Ovary (tissue), 9 donors: Measurements from ENCODE around the gene IDE. TPM values are rescaled to one million over a fixed set of nuclear protein-coding genes. Genes with fewer than 3 reads are reported as not detected.
"Not testable (repeated sequence)": the region's sequence is repeated elsewhere in the genome, so short reads cannot be mapped to it uniquely, and the experiment has no call there.

Experiments
- DNase-seq, 5 donors: peaks; one replicate each; pipeline ENCODE4 v3.0.0-alpha.2; 2019 to 2020
- H3K27ac ChIP-seq, 2 donors: fragments of 200-600 bp; one replicate each; pipeline versions ENCODE4 v1.5.1 to v1.8.0; 2019 to 2022
- H3K27me3 ChIP-seq: fragments of 200-600 bp; one replicate; pipeline ENCODE4 v1.8.0; 2022
- H3K36me3 ChIP-seq: fragments of 200-600 bp; sonication (generic); one replicate; pipeline ENCODE4 v1.5.1; 2019
- H3K4me1 ChIP-seq: one replicate; pipeline ENCODE4 v1.8.1; 2013; ENCODE audit warnings: mild to moderate bottlenecking, moderate library complexity; ENCODE audit not compliant: insufficient read depth
- H3K4me3 ChIP-seq: fragments of 200-600 bp; sonication (generic); one replicate; pipeline ENCODE4 v1.5.1; 2017
- H3K9me3 ChIP-seq, 2 donors: fragments of 200-600 bp in 1 of 2; sonication (generic) in 1 of 2; one replicate each; pipeline versions ENCODE4 v1.5.1 to v1.8.1; 2013 to 2019; ENCODE audit warnings: mild to moderate bottlenecking in 1 of 2, moderate library complexity in 1 of 2
- CTCF ChIP-seq, 3 donors: fragments of 450-650 bp in 2 of 3; fragments of 200-600 bp in 1 of 3; IDR thresholded peaks; one replicate each; pipeline versions ENCODE4 v1.5.1 to v1.8.0; 2016 to 2022; ENCODE audit warnings: antibody characterized with exemption in 3 of 3, mild to moderate bottlenecking in 1 of 3
- EP300 ChIP-seq: sonication (generic); formaldehyde crosslinking; IDR thresholded peaks from one replicate; pipeline ENCODE4 v1.6.1; 2017; ENCODE audit warnings: antibody characterized with exemption
- POLR2A ChIP-seq: fragments of 450-650 bp; IDR thresholded peaks from one replicate; pipeline ENCODE4 v1.6.1; 2017; ENCODE audit warnings: antibody characterized with exemption, mild to moderate bottlenecking, moderate library complexity
- WGBS, 3 donors: extraction: QIAGEN DNeasy Blood & Tissue Kit in 1 of 3; methylation state at CpG; one replicate each; pipeline versions ENCODE4 v1.1.5 to v1.1.7; 2013 to 2017; 5-methylcytosine and 5-hydroxymethylcytosine counted together
- intact Hi-C, 4 donors: fragments of 100-400 bp; cut with DNase I; formaldehyde crosslinking; loops; one replicate each; pipeline versions ENCODE4 v1.11.0 to v1.15.1; 2022 to 2023
- polyA plus RNA-seq, 2 donors: library from polyadenylated mRNA; stranded (reverse); fragments of 200-250 nt in 1 of 2; fragments of 350-450 nt in 1 of 2; fragmentation: Illumina TruSeq in 1 of 2; extraction: RNeasy Lipid Tissue Mini Kit (QIAGEN cat#74804) in 1 of 2; gene quantifications; one replicate each; pipeline ENCODE4 v1.2.3, GENCODE V29; 2013 to 2014
- total RNA-seq, 7 donors: library from RNA; depleted of rRNA in 2 of 7; stranded (reverse); fragments of >200 nt in 2 of 7; fragmentation: NEBNext Ultra II Directional in 3 of 7; extraction: Animal tissue kit (Norgen Biotek cat#: 25700) in 3 of 7; gene quantifications; one replicate each; pipeline versions ENCODE4 v1.1.0 to v1.2.4, GENCODE V29; 2016 to 2023
- donor health status: DM: no; HTN: no; CAD: no; lungs with moderate emphysema.
- donor health status: DM: no; HTN: no; CAD: no.
- donor health status: Bipolar disorder and iron deficiency.
- donor health status: DM: yes; HTN: yes; CAD: no.
- donor health status: DM: no; HTN: no; CAD: no.
- donor health status: DM: yes; HTN: yes; CAD: no.

The IDE gene
- total and polyA plus RNA-seq, 9 donors = 5.8 to 34.1 (median 19.5) TPM

GRCh38 chr10:92407305-92408016, 166.4 kb downstream of the IDE start:
- no peak for DNase-seq
- Histone ChIP-seq H3K4me1 (no peaks in the 10 kb centered on the region), H3K27me3 (no peaks in the 10 kb centered on the region), H3K4me3 (no peak overlapping the region), H3K27ac (no peak overlapping the region), H3K36me3 (no peaks in the 10 kb centered on the region), H3K9me3 (no peaks in the 10 kb centered on the region)
- intact Hi-C loops = no loop called here
- TF ChIP-seq CTCF (IDR thresholded peaks at IDR 0.05) = no peak
- no peak for TF ChIP-seq EP300
- TF ChIP-seq POLR2A = no peak
- 77 to 84% (median 80%) methylated on average over 9 of the region's 9 CpGs for WGBS, 3 donors

GRCh38 chr10:92405419-92405924, 168.4 kb downstream of the IDE start:
- Histone ChIP-seq H3K27ac (no peak overlapping the region), H3K4me3 (no peak overlapping the region), H3K36me3 (no peaks in the 10 kb centered on the region), H3K9me3 (no peaks in the 10 kb centered on the region), H3K4me1 (no peaks in the 10 kb centered on the region), H3K27me3 (no peaks in the 10 kb centered on the region)
- 65 to 66% (median 66%) methylated on average over 6 of the region's 6 CpGs for WGBS, 3 donors
- intact Hi-C loops = no loop called here
- no peak for DNase-seq
- TF ChIP-seq CTCF (IDR thresholded peaks at IDR 0.05) = no peak
- TF ChIP-seq POLR2A = no peak
- no peak for TF ChIP-seq EP300

- H3K27me3 ChIP-seq = no peaks in the 10 kb centered on the region
- H3K4me3 ChIP-seq = no peak overlapping the region
- TF ChIP-seq POLR2A (no peak), EP300 (no peak), CTCF (IDR thresholded peaks at IDR 0.05) (no peak)
- no peaks in the 10 kb centered on the region for H3K9me3 ChIP-seq
- DNase-seq = no peak
- no peak overlapping the region for H3K27ac ChIP-seq
- H3K36me3 ChIP-seq = no peaks in the 10 kb centered on the region
- WGBS, 3 donors = 62 to 66% (median 62%) methylated on average over 10 of the region's 10 CpGs
- no peaks in the 10 kb centered on the region for H3K4me1 ChIP-seq
- intact Hi-C loops = no loop called here
These were observed 169.1 kb downstream of the IDE start for GRCh38 chr10:92404612-92405418.

- H3K36me3 ChIP-seq, intact Hi-C loops, DNase-seq, H3K27me3 ChIP-seq, H3K27ac ChIP-seq, H3K4me1 ChIP-seq, H3K4me3 ChIP-seq, H3K9me3 ChIP-seq: not testable (repeated sequence)
- 78 to 86% (median 82%) methylated on average over 5 of the region's 5 CpGs for WGBS, 3 donors
These were observed 171.7 kb downstream of the IDE start for GRCh38 chr10:92402234-92402633.

Other genes starting within 250 kb of the IDE start
- 1 to 10 TPM in 2 of 7 donors, under 1 TPM in 5; 0.23 to 2.3 (median 0.48) TPM for gene KIF11, start 19.0 kb upstream of the IDE start, total RNA-seq
- gene KIF11, start 19.0 kb upstream of the IDE start, polyA plus RNA-seq = 1 to 10 TPM in 1 of 2 donors, under 1 TPM in 1; 0.85 to 1.4 TPM
- gene HHEX, start 115.9 kb upstream of the IDE start, total RNA-seq = 1 to 10 TPM; 2.1 to 5.2 (median 4.1) TPM
- gene HHEX, start 115.9 kb upstream of the IDE start, polyA plus RNA-seq = 10 to 100 TPM in 1 of 2 donors, 1 to 10 TPM in 1; 6.7 to 14.6 TPM